Measurements from ENCODE around the gene WDR27.

Gene WDR27

DNA sequence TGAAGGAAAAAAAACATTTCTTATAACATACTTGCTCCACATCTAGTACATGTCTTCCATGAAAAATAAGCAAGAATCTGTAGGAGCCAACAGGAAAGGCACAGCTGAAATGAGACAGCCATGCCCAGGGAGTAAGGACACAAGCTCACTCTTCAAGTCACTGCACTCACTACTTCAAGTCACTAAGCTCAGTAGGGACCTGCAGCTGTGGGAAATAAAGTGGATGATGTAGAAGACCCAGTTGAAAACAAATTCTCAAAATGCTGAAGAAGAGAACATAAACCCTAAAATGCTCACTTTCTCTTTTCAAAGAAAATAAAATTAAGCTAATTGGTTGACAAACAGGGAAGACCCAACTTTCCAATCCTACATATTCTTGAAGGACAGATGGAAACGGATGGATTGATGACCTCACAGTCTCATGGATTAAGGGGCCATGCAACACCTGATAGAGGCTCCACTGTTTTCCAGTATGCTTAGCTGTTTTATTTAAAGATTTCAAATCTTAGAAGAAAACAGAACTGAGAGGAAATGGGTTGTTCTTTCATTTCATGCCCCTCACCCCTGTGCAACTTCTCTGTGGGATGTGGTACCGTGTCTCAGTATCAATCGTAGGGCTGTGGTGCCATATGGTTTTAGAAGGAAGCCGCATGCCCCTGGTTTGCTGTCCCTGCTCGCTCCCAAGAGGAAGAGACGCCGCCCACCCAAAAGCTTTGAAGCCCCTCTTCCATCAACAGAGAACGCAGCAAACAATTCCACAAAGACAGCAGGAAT lies 133.3 kb downstream of the WDR27 start:
- no peak overlapping the region for H3K9ac ChIP-seq (ENCODE audit: low read length)
- H3K9me3 ChIP-seq (replicated peaks; ENCODE audit: insufficient read depth, low read length), result no peaks in the 10 kb centered on the region
- H3K79me2 ChIP-seq (ENCODE audit: low read length), result no peaks in the 10 kb centered on the region
- 0 out of 2 replicates have a peak, but pooled peaks cover 5% of the 10 kb centered on the region for H3K4me1 ChIP-seq (ENCODE audit: low read length)
- peak overlapping the region; percentile 48; the same call in 1 of the 2 replicates for H3K27ac ChIP-seq (ENCODE audit: low read length)
- no peak overlapping the region for H2AFZ ChIP-seq (ENCODE audit: low read length)
- no peaks in the 10 kb centered on the region for H3K9me2 ChIP-seq (replicated peaks; ENCODE audit: insufficient read depth, low read length)
- no peak overlapping the region for H3K4me3 ChIP-seq (ENCODE audit: low read length)
- no peaks in the 10 kb centered on the region for H3K36me3 ChIP-seq (replicated peaks; ENCODE audit: insufficient read depth, low read length)
- no peaks in the 10 kb centered on the region for H3F3A ChIP-seq (ENCODE audit: insufficient read depth, low read length)
- DNase-seq, result peak; percentile 7
- peak overlapping the region; percentile 35; the same call in 1 of the 2 replicates for H3K4me2 ChIP-seq (ENCODE audit: low read depth, low read length)
- no peaks in the 10 kb centered on the region for H4K20me1 ChIP-seq (ENCODE audit: insufficient read depth, low read length)
- TF ChIP-seq, protein P1, sequence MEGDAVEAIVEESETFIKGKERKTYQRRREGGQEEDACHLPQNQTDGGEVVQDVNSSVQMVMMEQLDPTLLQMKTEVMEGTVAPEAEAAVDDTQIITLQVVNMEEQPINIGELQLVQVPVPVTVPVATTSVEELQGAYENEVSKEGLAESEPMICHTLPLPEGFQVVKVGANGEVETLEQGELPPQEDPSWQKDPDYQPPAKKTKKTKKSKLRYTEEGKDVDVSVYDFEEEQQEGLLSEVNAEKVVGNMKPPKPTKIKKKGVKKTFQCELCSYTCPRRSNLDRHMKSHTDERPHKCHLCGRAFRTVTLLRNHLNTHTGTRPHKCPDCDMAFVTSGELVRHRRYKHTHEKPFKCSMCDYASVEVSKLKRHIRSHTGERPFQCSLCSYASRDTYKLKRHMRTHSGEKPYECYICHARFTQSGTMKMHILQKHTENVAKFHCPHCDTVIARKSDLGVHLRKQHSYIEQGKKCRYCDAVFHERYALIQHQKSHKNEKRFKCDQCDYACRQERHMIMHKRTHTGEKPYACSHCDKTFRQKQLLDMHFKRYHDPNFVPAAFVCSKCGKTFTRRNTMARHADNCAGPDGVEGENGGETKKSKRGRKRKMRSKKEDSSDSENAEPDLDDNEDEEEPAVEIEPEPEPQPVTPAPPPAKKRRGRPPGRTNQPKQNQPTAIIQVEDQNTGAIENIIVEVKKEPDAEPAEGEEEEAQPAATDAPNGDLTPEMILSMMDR (IDR thresholded peaks at IDR 0.05; ENCODE audit: low read length), result no peak
- TF ChIP-seq EZH2phosphoT487 (IDR thresholded peaks at IDR 0.05; ENCODE audit: low read length) (no peak), EZH2 (optimal IDR thresholded peaks at IDR 0.05; ENCODE audit: low read depth, low read length) (no peak)
- H3K27me3 ChIP-seq (replicated peaks; ENCODE audit: insufficient read depth, low read length), result no peaks in the 10 kb centered on the region

DNA sequence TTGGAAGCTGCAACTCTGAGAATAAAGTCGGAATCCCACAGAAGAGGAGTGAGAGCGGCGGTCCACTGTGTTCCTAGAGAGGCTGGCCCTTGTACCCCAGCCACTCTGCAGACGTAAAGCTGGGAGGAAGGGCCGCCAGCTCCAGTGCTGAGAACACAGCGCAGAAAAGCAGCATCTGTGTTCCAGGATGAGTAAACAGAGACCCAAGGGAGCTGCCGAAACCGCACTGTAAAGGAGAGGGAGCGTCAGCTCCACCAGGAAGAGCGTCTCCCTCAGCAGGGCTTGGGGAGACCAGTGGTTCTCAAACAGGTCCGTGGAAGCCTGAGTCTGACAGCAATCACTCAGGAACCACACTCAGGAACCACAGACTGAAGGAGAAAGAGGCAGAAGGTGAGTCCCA lies 134.0 kb downstream of the WDR27 start:
- Histone ChIP-seq H3K36me3 (replicated peaks; ENCODE audit: insufficient read depth, low read length) (no peaks in the 10 kb centered on the region), H3K4me1 (ENCODE audit: low read length) (0 out of 2 replicates have a peak, but pooled peaks cover 5% of the 10 kb centered on the region), H3K79me2 (ENCODE audit: low read length) (no peaks in the 10 kb centered on the region), H3K9me2 (replicated peaks; ENCODE audit: insufficient read depth, low read length) (no peaks in the 10 kb centered on the region), H3K27me3 (replicated peaks; ENCODE audit: insufficient read depth, low read length) (no peaks in the 10 kb centered on the region), H4K20me1 (ENCODE audit: insufficient read depth, low read length) (no peaks in the 10 kb centered on the region), H3K9me3 (replicated peaks; ENCODE audit: insufficient read depth, low read length) (no peaks in the 10 kb centered on the region), H3K27ac (ENCODE audit: low read length) (no peak overlapping the region), H3K4me2 (ENCODE audit: low read depth, low read length) (peak overlapping the region; percentile 35; the same call in 1 of the 2 replicates), H3K4me3 (ENCODE audit: low read length) (no peak overlapping the region), H2AFZ (ENCODE audit: low read length) (no peak overlapping the region), H3F3A (ENCODE audit: insufficient read depth, low read length) (no peaks in the 10 kb centered on the region), H3K9ac (ENCODE audit: low read length) (no peak overlapping the region)
- TF ChIP-seq EZH2phosphoT487 (IDR thresholded peaks at IDR 0.05; ENCODE audit: low read length) (no peak), EZH2 (optimal IDR thresholded peaks at IDR 0.05; ENCODE audit: low read depth, low read length) (no peak)
- TF ChIP-seq, protein P1 (IDR thresholded peaks at IDR 0.05; ENCODE audit: low read length), result no peak
- DNase-seq, result no peak

DNA sequence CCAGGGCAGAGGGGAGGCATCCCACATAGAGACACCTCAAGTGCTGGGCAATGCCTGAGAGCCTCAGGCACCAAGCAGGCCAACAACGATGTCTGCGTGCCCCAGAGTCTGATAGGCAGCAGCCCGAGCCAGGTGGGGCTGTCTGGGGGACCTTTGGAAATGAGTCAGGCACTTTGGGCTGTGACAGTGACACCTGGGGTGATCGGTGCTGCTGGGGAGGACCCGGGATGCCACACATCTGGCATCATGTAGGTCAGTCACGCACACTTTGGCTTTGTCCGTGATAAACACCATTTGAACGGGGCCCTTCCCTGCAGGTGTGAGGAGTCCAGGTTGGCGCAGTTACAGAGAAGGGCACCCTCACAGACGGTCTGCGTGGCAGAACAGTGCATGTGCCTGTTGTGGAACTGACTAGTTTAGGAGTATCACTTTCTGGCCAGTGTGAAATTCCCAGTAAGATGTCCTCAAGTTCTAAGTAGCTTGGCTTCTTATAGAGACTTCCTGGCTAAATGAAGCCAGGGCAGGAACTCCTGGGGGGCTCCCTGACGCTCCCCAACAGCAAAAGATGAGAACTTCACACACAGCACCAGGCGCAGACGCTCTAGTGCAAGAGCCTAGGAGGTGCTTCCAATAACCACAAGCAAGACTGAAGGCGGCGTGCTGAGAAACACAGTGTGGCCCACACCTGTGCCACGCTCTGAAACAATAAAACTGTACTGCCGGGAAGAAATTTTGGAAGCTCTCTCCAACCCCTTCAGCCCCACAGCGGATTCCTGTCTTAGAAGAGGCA lies 134.7 kb downstream of the WDR27 start:
- Histone ChIP-seq H3K9me2 (replicated peaks; ENCODE audit: insufficient read depth, low read length) (no peaks in the 10 kb centered on the region), H3K79me2 (ENCODE audit: low read length) (no peaks in the 10 kb centered on the region), H3K27ac (ENCODE audit: low read length) (no peak overlapping the region), H3K4me2 (ENCODE audit: low read depth, low read length) (no peak overlapping the region), H3K36me3 (replicated peaks; ENCODE audit: insufficient read depth, low read length) (no peaks in the 10 kb centered on the region), H3F3A (ENCODE audit: insufficient read depth, low read length) (no peaks in the 10 kb centered on the region), H3K27me3 (replicated peaks; ENCODE audit: insufficient read depth, low read length) (no peaks in the 10 kb centered on the region), H3K9me3 (replicated peaks; ENCODE audit: insufficient read depth, low read length) (no peaks in the 10 kb centered on the region), H3K9ac (ENCODE audit: low read length) (no peak overlapping the region), H3K4me3 (ENCODE audit: low read length) (no peak overlapping the region), H2AFZ (ENCODE audit: low read length) (no peak overlapping the region), H3K4me1 (ENCODE audit: low read length) (0 out of 2 replicates have a peak, but pooled peaks cover 5% of the 10 kb centered on the region), H4K20me1 (ENCODE audit: insufficient read depth, low read length) (no peaks in the 10 kb centered on the region)
- no peak for DNase-seq
- no peak for TF ChIP-seq EZH2phosphoT487 (IDR thresholded peaks at IDR 0.05; ENCODE audit: low read length)
- TF ChIP-seq, protein P1 (IDR thresholded peaks at IDR 0.05; ENCODE audit: low read length), result no peak
